IMR-90 (cell line): Measurements from ENCODE around the gene VSIG10L2. TPM values are rescaled to one million over a fixed set of nuclear protein-coding genes. Genes with fewer than 3 reads are reported as not detected.

Experiments
- ATAC-seq: fragments of 200-7000 bp; cut with Tn5 transposase; 2 replicates; pipeline ENCODE4 v1.9.1; 2020; ENCODE audit warnings: low read depth, mild to moderate bottlenecking, moderate library complexity
- BruUV-seq: library from RNA; stranded (reverse); fragments of 400-500 nt; replicated peaks from 2 replicates; lab custom pipeline; 2021; lab: Mats Ljungman, UMichigan
- CTCF ChIA-PET: fragments of 300-600 bp; formaldehyde crosslinking; extraction: SDS; loops from one replicate; lab custom pipeline; 2021; ENCODE audit warnings: antibody characterized with exemption; lab: Yijun Ruan, JAX
- POLR2A ChIA-PET: fragments of 300-600 bp; sonication (Branson Sonifier 250); formaldehyde crosslinking; loops from one replicate; lab custom pipeline; 2022; ENCODE audit warnings: antibody characterized with exemption; ENCODE audit not compliant: unreplicated experiment; lab: Charles Lee
- DNase-seq: peaks from one replicate; pipeline ENCODE4 v3.0.0; 2013
- H2AFZ ChIP-seq: replicated peaks from 2 replicates; pipeline ENCODE3; 2013; ENCODE audit warnings: low read length, mild to moderate bottlenecking; ENCODE audit not compliant: poor library complexity
- H2AK5ac ChIP-seq: 2 replicates; pipeline ENCODE4 v1.6.1; 2013; ENCODE audit warnings: low read depth, low read length, inconsistent platforms
- H2AK9ac ChIP-seq: replicated peaks from 2 replicates; pipeline ENCODE3; 2013; ENCODE audit warnings: mild to moderate bottlenecking, low read depth, low read length, moderate library complexity; ENCODE audit not compliant: poor library complexity
- H2BK120ac ChIP-seq: 2 replicates; pipeline ENCODE4 v1.6.1; 2013; ENCODE audit warnings: low read depth, low read length, inconsistent platforms
- H2BK15ac ChIP-seq: 3 replicates; pipeline ENCODE4 v1.6.1; 2013; ENCODE audit warnings: low read depth, low read length, inconsistent platforms
- H2BK20ac ChIP-seq: 2 replicates; pipeline ENCODE4 v1.6.1; 2013; ENCODE audit warnings: low read depth, mild to moderate bottlenecking, inconsistent platforms, low read length, moderate library complexity
- H2BK5ac ChIP-seq: 2 replicates; pipeline ENCODE4 v1.6.1; 2013; ENCODE audit warnings: mild to moderate bottlenecking, low read depth, low read length, inconsistent platforms; ENCODE audit not compliant: poor library complexity, severe bottlenecking
- H3K14ac ChIP-seq: replicated peaks from 2 replicates; pipeline ENCODE4 v1.6.1; 2013; ENCODE audit warnings: low read depth, low read length, inconsistent platforms
- H3K18ac ChIP-seq: 2 replicates; pipeline ENCODE4 v1.6.1; 2013; ENCODE audit warnings: low read depth, low read length, control low read depth
- H3K23ac ChIP-seq: 2 replicates; pipeline ENCODE4 v1.6.1; 2013; ENCODE audit warnings: low read depth, low read length, inconsistent platforms
- H3K27ac ChIP-seq: 2 replicates; pipeline ENCODE4 v1.5.1; 2013; ENCODE audit warnings: mild to moderate bottlenecking, control low read depth, low read length; ENCODE audit not compliant: insufficient read depth
- H3K27me3 ChIP-seq: 2 replicates; pipeline ENCODE4 v1.6.1; 2013; ENCODE audit warnings: low read length; ENCODE audit not compliant: control insufficient read depth, insufficient read depth
- H3K36me3 ChIP-seq: 2 replicates; pipeline ENCODE4 v1.6.1; 2013; ENCODE audit warnings: low read length, mixed read lengths; ENCODE audit not compliant: control insufficient read depth, insufficient read depth
- H3K4ac ChIP-seq: 2 replicates; pipeline ENCODE4 v1.6.1; 2013; ENCODE audit warnings: low read depth, low read length, inconsistent platforms
- H3K4me1 ChIP-seq: 2 replicates; pipeline ENCODE4 v1.6.1; 2013; ENCODE audit warnings: low read length, mixed read lengths; ENCODE audit not compliant: control insufficient read depth, insufficient read depth
- H3K4me2 ChIP-seq: 2 replicates; pipeline ENCODE4 v1.6.1; 2013; ENCODE audit warnings: low read depth, mild to moderate bottlenecking, control low read depth, low read length, moderate library complexity
- H3K4me3 ChIP-seq: 2 replicates; pipeline ENCODE4 v1.5.1; 2013; ENCODE audit warnings: low read depth, mild to moderate bottlenecking, control low read depth, low read length, moderate library complexity; ENCODE audit not compliant: insufficient read depth
- H3K56ac ChIP-seq: 2 replicates; pipeline ENCODE4 v1.6.1; 2013; ENCODE audit warnings: low read length, inconsistent platforms; ENCODE audit not compliant: insufficient read depth; ENCODE audit errors: extremely low read depth
- H3K79me1 ChIP-seq, 2 experiments: 2 replicates each; pipeline ENCODE4 v1.6.1; 2013; ENCODE audit warnings: low read length in 2 of 2, inconsistent platforms in 1 of 2, low read depth in 1 of 2
- H3K9ac ChIP-seq: 2 replicates; pipeline ENCODE4 v1.6.1; 2013; ENCODE audit warnings: low read depth, low read length, control low read depth
- H3K9me1 ChIP-seq: 2 replicates; pipeline ENCODE4 v1.6.1; 2013; ENCODE audit warnings: low read length, inconsistent platforms; ENCODE audit not compliant: insufficient read depth
- H3K9me3 ChIP-seq: 2 replicates; pipeline ENCODE4 v1.6.1; 2013; ENCODE audit warnings: low read length; ENCODE audit not compliant: control insufficient read depth, insufficient read depth
- H4K20me1 ChIP-seq: 2 replicates; pipeline ENCODE4 v1.6.1; 2013; ENCODE audit warnings: low read length, inconsistent platforms; ENCODE audit not compliant: insufficient read depth
- H4K5ac ChIP-seq: 2 replicates; pipeline ENCODE4 v1.6.1; 2013; ENCODE audit warnings: mild to moderate bottlenecking, low read depth, low read length, control low read depth
- H4K8ac ChIP-seq, 2 experiments: 2 replicates each; pipeline ENCODE4 v1.6.1; 2013; ENCODE audit warnings: low read depth in 2 of 2, low read length in 2 of 2, control low read depth in 1 of 2, inconsistent platforms in 1 of 2
- H4K91ac ChIP-seq: 2 replicates; pipeline ENCODE4 v1.6.1; 2013; ENCODE audit warnings: low read depth, low read length, inconsistent platforms; ENCODE audit not compliant: insufficient read depth
- CEBPB ChIP-seq: IDR thresholded peaks from 2 replicates; pipeline ENCODE4 v1.6.1; 2012; ENCODE audit warnings: low read depth, low read length, improper control_type of control experiment
- CHD1 ChIP-seq: IDR thresholded peaks from 2 replicates; pipeline ENCODE4 v1.6.1; 2012; ENCODE audit warnings: low read depth, low read length, improper control_type of control experiment
- RCOR1 ChIP-seq: IDR thresholded peaks from 2 replicates; pipeline ENCODE4 v1.6.1; 2012; ENCODE audit warnings: mild to moderate bottlenecking, low read length, improper control_type of control experiment; ENCODE audit not compliant: insufficient replicate concordance
- SMC3 ChIP-seq: fragments of 150-350 bp; IDR thresholded peaks from 2 replicates; pipeline ENCODE4 v1.6.1; 2016; ENCODE audit warnings: low read depth, mild to moderate bottlenecking, antibody characterized with exemption, low read length, moderate library complexity
- WGBS, 2 experiments: methylation state at CpG; one replicate each; pipeline versions ENCODE4 v1.1.5 to v1.1.7; 2013; ENCODE audit warnings: missing lambda C conversion rate in 2 of 2; ENCODE audit not compliant: insufficient read length in 1 of 2; ENCODE audit errors: extremely low coverage in 2 of 2; 5-methylcytosine and 5-hydroxymethylcytosine counted together
- dilution Hi-C: fragments of 300-500 bp; cut with HindIII; formaldehyde crosslinking; loops from one replicate; pipeline ENCODE4 v1.14.3; 2018; ENCODE audit warnings: low sequenced_read_pairs; ENCODE audit not compliant: unreplicated experiment
- in situ Hi-C: fragments of 300-500 bp; cut with MboI; formaldehyde crosslinking; loops from 3 replicates; pipeline ENCODE4 v1.14.3; 2019; ENCODE audit warnings: low sequenced_read_pairs, inconsistent platforms, mixed read lengths
- intact Hi-C: fragments of 100-400 bp; cut with micrococcal nuclease; formaldehyde crosslinking; loops from 2 replicates; pipeline ENCODE4 v1.10.0; 2022
- polyA plus RNA-seq, 3 experiments: library from polyadenylated mRNA; depleted of rRNA; stranded (reverse); fragments of >200 nt; gene quantifications; 2 replicates each; pipeline ENCODE4 v1.2.3, GENCODE V29; 2012; ENCODE audit warnings: low replicate concordance in 1 of 3
- total RNA-seq: library from RNA; depleted of rRNA; stranded (reverse); fragments of >200 nt; gene quantifications from 2 replicates; pipeline ENCODE4 v1.2.3, GENCODE V29; 2012
- TF ChIP-seq, protein P1 (sequence below): fragments of 150-350 bp; IDR thresholded peaks from 2 replicates; pipeline ENCODE4 v1.6.1; 2017; ENCODE audit warnings: mild to moderate bottlenecking, antibody characterized with exemption, low read length, low read depth

VSIG10L2 gene
- total and polyA plus RNA-seq, 2 of the 4 experiments (the other 2 are of a cell fraction), result under 0.01 TPM; not detected in 1

DNA sequence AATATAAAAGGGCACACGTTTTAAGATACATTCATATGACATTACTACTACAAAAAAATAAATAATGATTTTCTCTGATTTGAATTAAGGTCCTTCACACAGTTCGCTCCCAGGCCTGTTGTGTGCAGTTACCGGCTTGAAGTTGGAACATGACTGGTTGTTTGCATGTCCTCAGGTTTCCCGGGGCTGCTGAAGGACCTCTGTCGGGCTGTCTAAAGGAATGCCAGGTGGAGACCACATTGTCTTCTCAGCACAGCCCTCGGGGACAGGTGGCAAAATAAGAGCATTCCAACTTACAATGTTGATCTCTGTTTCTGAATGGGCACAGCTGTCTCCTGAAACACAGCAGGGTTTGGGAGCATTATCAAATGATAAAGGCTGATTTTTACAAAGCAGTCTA is 14.9 kb downstream of the VSIG10L2 start:
- no peak overlapping the region for H3K56ac ChIP-seq
- no peak overlapping the region for H4K91ac ChIP-seq
- intact Hi-C loops (no loop called here), dilution Hi-C loops (no loop called here), in situ Hi-C loops (no loop called here)
- no peak overlapping the region for H3K27ac ChIP-seq
- H3K4me1 ChIP-seq, result no peaks in the 10 kb centered on the region
- TF ChIP-seq RCOR1, result no peak
- no peak for TF ChIP-seq CHD1
- no peak for TF ChIP-seq CEBPB
- TF ChIP-seq SMC3, result no peak
- TF ChIP-seq, protein P1, sequence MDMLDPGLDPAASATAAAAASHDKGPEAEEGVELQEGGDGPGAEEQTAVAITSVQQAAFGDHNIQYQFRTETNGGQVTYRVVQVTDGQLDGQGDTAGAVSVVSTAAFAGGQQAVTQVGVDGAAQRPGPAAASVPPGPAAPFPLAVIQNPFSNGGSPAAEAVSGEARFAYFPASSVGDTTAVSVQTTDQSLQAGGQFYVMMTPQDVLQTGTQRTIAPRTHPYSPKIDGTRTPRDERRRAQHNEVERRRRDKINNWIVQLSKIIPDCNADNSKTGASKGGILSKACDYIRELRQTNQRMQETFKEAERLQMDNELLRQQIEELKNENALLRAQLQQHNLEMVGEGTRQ, result no peak
- no peak overlapping the region for H3K9ac ChIP-seq
- H2BK120ac ChIP-seq, result no peak overlapping the region
- H3K9me1 ChIP-seq, result no peaks in the 10 kb centered on the region
- H4K5ac ChIP-seq, result no peak overlapping the region
- no peak overlapping the region for H4K8ac ChIP-seq
- no peak overlapping the region for H3K14ac ChIP-seq
- no peaks in the 10 kb centered on the region for H4K20me1 ChIP-seq
- no peak overlapping the region for H2AK9ac ChIP-seq
- H3K4ac ChIP-seq, result no peak overlapping the region
- no peak overlapping the region for H2AK5ac ChIP-seq
- DNase-seq, result no peak
- no peak overlapping the region for H3K4me2 ChIP-seq
- H2BK20ac ChIP-seq, result no peak overlapping the region
- H2AFZ ChIP-seq, result no peak overlapping the region
- H2BK5ac ChIP-seq, result no peak overlapping the region
- WGBS, 2 experiments, result 81% methylated on average over 3 of the region's 6 CpGs; no CpG with 5 or more reads in 1 of the 2 experiments
- no peaks in the 10 kb centered on the region for H3K9me3 ChIP-seq
- no peak overlapping the region for H3K4me3 ChIP-seq
- no peaks in the 10 kb centered on the region for H3K36me3 ChIP-seq
- POLR2A ChIA-PET, result no interaction called here
- no peak overlapping the region for H3K23ac ChIP-seq
- no TSS peak for BruUV-seq
- H3K27me3 ChIP-seq, result peaks cover 4% of the 10 kb centered on the region; the same call in 1 of the 2 replicates
- no peaks in the 10 kb centered on the region for H3K79me1 ChIP-seq
- no peak overlapping the region for H3K18ac ChIP-seq
- CTCF ChIA-PET, result no interaction called here
- no peak overlapping the region for H2BK15ac ChIP-seq
- no peak for ATAC-seq
